HG03378 (cell line): ENCODE results near the gene FOXB1.

Experiments used
- ATAC-seq: cut with Tn5 transposase; IDR thresholded peaks from one replicate; pipeline ENCODE4 v1.9.1; 2021; ENCODE audit warnings: mild to moderate bottlenecking, moderate library complexity; ENCODE audit not compliant: unreplicated experiment

FOXB1 gene

GRCh38 chr15:60017538-60018520 lies 13.7 kb downstream of the FOXB1 start:
- no peak for ATAC-seq

GRCh38 chr15:60020736-60021135 lies 16.6 kb downstream of the FOXB1 start:
- ATAC-seq = no peak

GRCh38 chr15:60021589-60022378 lies 17.7 kb downstream of the FOXB1 start:
- no peak for ATAC-seq

- no peak for ATAC-seq
These were observed 18.2 kb downstream of the FOXB1 start for GRCh38 chr15:60022379-60022741.

- no peak for ATAC-seq
These were observed 22.4 kb downstream of the FOXB1 start for GRCh38 chr15:60026555-60026954.

GRCh38 chr15:60035344-60035743 lies 31.2 kb downstream of the FOXB1 start:
- no peak for ATAC-seq

GRCh38 chr15:60039316-60039715 lies 35.2 kb downstream of the FOXB1 start:
- ATAC-seq = no peak

- no peak for ATAC-seq
These were observed 39.8 kb downstream of the FOXB1 start for GRCh38 chr15:60043744-60044435.

- ATAC-seq = no peak
These were observed 40.6 kb downstream of the FOXB1 start for GRCh38 chr15:60044636-60045270.

GRCh38 chr15:60047701-60048100 lies 43.6 kb downstream of the FOXB1 start:
- no peak for ATAC-seq

GRCh38 chr15:60049948-60050347 lies 45.8 kb downstream of the FOXB1 start:
- no peak for ATAC-seq

GRCh38 chr15:60052796-60053195 lies 48.7 kb downstream of the FOXB1 start:
- ATAC-seq = no peak

GRCh38 chr15:60054472-60054871 lies 50.4 kb downstream of the FOXB1 start:
- ATAC-seq = no peak
